ENCODE measurements around the gene PPP2R5E.

GRCh38 chr14:63423381-63423780 is 119.8 kb downstream of the PPP2R5E start:
- TF ChIP-seq CTCF (IDR thresholded peaks at IDR 0.05; ENCODE audit: poor library complexity) (no peak), EZH2 (IDR thresholded peaks at IDR 0.05; ENCODE audit: borderline replicate concordance) (no peak), EZH2phosphoT487 (IDR thresholded peaks at IDR 0.05; ENCODE audit: low read depth, severe bottlenecking, unreplicated experiment) (no peak)
